Breast epithelium (tissue), 4 donors: Measurements from ENCODE around the gene MCOLN1. TPM values are rescaled to one million over a fixed set of nuclear protein-coding genes. Genes with fewer than 3 reads are reported as not detected.

Experiments used
- DNase-seq, 2 donors: peaks; one replicate each; pipeline ENCODE4 v3.0.0-alpha.2; 2019; ENCODE audit warnings: low spot score in 2 of 2
- H3K27ac ChIP-seq, 2 donors: fragments of 200-600 bp; sonication (generic) in 1 of 2; one replicate each; pipeline ENCODE4 v1.5.1; 2016 to 2019; ENCODE audit warnings: mild to moderate bottlenecking in 1 of 2
- H3K27me3 ChIP-seq, 2 donors: fragments of 200-600 bp; sonication (generic) in 1 of 2; one replicate each; pipeline versions ENCODE4 v1.5.1 to v1.6.0; 2017 to 2019; ENCODE audit warnings: control low read depth in 1 of 2, mild to moderate bottlenecking in 1 of 2
- H3K36me3 ChIP-seq: fragments of 200-600 bp; one replicate; pipeline ENCODE4 v1.5.1; 2019
- H3K4me1 ChIP-seq, 2 donors: fragments of 200-600 bp; sonication (generic); one replicate each; pipeline ENCODE4 v1.5.1; 2016 to 2019; ENCODE audit warnings: control low read depth in 1 of 2
- H3K4me3 ChIP-seq, 3 donors: fragments of 200-600 bp; sonication (generic); 1 replicate in 2 of 3; 2 replicates in 1 of 3; pipeline ENCODE4 v1.5.1; 2016 to 2019; ENCODE audit warnings: mild to moderate bottlenecking in 3 of 3, moderate library complexity in 2 of 3
- H3K9me3 ChIP-seq, 2 donors: fragments of 200-600 bp; sonication (generic) in 1 of 2; one replicate each; pipeline ENCODE4 v1.5.1; 2016 to 2019; ENCODE audit warnings: control low read depth in 1 of 2
- POLR2A ChIP-seq: fragments of 450-650 bp; IDR thresholded peaks from one replicate; pipeline ENCODE4 v1.6.1; 2016; ENCODE audit warnings: antibody characterized with exemption, mild to moderate bottlenecking, moderate library complexity
- POLR2AphosphoS5 ChIP-seq, 3 donors: sonication (generic); formaldehyde crosslinking; IDR thresholded peaks; one replicate each; pipeline ENCODE4 v1.6.1; 2017; ENCODE audit warnings: antibody characterized with exemption in 3 of 3
- intact Hi-C: fragments of 100-400 bp; cut with DNase I; formaldehyde crosslinking; loops from one replicate; pipeline ENCODE4 v1.15.1; 2023; ENCODE audit warnings: low total_unique reads
- total RNA-seq, 3 donors: library from RNA; depleted of rRNA; stranded (reverse); fragments of >200 nt; gene quantifications; one replicate each; pipeline ENCODE4 v1.1.0, GENCODE V29; 2016
- TF ChIP-seq, protein P1 (sequence below), 3 donors: fragments of 450-650 bp; IDR thresholded peaks; one replicate each; pipeline ENCODE4 v1.5.1; 2016 to 2017; ENCODE audit warnings: antibody characterized with exemption in 3 of 3, mild to moderate bottlenecking in 3 of 3, moderate library complexity in 3 of 3

The MCOLN1 gene
- total RNA-seq, 3 donors from 2014 or later: 11.5 to 35.2 (median 16.4) TPM

DNA sequence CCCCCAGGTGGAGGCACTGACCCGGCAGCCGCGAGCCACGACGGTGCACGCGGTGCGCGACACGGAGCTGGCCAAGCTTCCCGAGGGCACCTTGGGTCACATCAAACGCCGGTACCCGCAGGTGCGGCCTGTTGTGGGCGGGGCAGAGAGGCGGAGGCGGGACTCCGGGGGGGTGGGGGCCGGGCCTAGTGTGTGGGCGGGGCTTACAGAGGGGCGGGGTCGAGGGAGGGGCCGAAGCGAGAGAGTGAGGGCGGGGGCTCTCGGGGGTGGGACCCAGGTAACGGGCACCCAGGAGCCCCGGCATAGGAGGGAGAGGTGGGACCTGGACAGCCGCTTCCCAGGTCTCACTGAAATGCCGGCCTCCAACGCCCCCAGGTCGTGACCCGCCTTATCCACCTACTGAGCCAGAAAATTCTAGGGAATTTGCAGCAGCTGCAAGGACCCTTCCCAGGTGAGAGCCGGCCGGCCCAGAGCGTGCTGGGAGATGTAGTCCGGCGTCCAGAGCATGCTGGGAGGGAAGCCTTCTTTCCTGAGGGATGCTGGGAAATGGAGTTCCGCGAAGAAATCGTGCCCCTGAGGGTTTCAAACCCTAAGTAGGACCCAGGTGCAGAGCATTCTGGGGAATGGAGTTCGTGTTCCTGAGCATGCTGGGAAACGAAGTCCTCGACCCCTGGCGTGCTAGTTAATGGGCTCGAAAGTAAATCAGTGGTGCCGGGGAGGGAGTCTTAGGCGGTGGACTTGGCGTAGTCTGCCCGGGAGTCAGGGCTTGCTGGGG, 28.8 kb downstream of the MCOLN1 start:
- peak in 1 of 2 donors; percentile 76 for DNase-seq
- Histone ChIP-seq H3K9me3 (no peaks in the 10 kb centered on the region), H3K4me3 (peak overlapping the region in 2 of 3 donors; percentile 36 to 53), H3K36me3 (no peaks in the 10 kb centered on the region), H3K4me1 (no peaks in the 10 kb centered on the region), H3K27ac (no peak overlapping the region), H3K27me3 (no peaks in the 10 kb centered on the region)
- TF ChIP-seq POLR2AphosphoS5 (IDR thresholded peaks at IDR 0.05) (peak in 1 of 3 donors; percentile 19), POLR2A (no peak)
- TF ChIP-seq, protein P1, sequence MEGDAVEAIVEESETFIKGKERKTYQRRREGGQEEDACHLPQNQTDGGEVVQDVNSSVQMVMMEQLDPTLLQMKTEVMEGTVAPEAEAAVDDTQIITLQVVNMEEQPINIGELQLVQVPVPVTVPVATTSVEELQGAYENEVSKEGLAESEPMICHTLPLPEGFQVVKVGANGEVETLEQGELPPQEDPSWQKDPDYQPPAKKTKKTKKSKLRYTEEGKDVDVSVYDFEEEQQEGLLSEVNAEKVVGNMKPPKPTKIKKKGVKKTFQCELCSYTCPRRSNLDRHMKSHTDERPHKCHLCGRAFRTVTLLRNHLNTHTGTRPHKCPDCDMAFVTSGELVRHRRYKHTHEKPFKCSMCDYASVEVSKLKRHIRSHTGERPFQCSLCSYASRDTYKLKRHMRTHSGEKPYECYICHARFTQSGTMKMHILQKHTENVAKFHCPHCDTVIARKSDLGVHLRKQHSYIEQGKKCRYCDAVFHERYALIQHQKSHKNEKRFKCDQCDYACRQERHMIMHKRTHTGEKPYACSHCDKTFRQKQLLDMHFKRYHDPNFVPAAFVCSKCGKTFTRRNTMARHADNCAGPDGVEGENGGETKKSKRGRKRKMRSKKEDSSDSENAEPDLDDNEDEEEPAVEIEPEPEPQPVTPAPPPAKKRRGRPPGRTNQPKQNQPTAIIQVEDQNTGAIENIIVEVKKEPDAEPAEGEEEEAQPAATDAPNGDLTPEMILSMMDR (IDR thresholded peaks at IDR 0.05): no peak
- intact Hi-C loops: loop anchor here (2.0 kb wide), 1 partner anchor 60 kb away; no protein-coding TSS in a partner anchor

DNA sequence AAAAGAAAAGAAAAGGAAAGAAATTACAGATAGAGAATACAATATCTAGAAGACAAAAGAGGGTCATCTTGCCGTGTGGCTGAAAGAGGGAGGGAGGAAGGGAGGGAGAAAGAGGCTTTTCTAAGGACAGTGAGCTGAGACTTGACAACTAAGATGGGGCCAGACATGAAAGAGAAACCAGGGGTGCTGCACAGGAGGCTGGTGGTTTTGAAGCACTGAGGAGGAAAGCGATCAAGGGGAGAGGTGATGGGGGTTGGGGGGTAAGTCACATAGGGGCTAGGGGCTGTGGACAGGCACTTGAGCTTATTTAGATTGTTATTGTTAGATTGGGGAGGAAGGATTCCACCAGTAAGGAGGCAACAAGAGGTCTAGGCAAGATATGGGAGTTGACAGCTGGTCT, 30.4 kb downstream of the MCOLN1 start:
- H3K9me3 ChIP-seq: no peaks in the 10 kb centered on the region
- H3K4me1 ChIP-seq: no peaks in the 10 kb centered on the region
- intact Hi-C loops: no loop called here
- TF ChIP-seq POLR2A (no peak), POLR2AphosphoS5 (IDR thresholded peaks at IDR 0.05) (no peak)
- TF ChIP-seq, protein P1 (IDR thresholded peaks at IDR 0.05): no peak
- no peaks in the 10 kb centered on the region for H3K27me3 ChIP-seq
- DNase-seq: no peak
- H3K27ac ChIP-seq: no peak overlapping the region
- no peak overlapping the region for H3K4me3 ChIP-seq
- no peaks in the 10 kb centered on the region for H3K36me3 ChIP-seq

DNA sequence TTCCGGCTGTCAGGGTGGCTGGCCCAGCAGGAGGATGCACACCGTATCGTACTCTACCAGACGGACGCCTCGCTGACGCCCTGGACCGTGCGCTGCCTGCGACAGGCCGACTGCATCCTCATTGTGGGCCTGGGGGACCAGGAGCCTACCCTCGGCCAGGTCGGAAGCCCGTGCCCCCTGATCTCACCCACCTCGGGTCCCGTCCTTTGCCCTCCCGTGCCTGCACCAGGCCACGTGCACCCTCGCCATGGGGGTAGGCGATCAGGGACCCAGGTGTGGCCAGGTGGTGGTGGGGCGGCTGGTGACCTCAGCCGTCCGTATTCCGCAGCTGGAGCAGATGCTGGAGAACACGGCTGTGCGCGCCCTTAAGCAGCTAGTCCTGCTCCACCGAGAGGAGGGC, 32.1 kb downstream of the MCOLN1 start:
- TF ChIP-seq, protein P1 (IDR thresholded peaks at IDR 0.05): no peak
- TF ChIP-seq POLR2A (no peak), POLR2AphosphoS5 (IDR thresholded peaks at IDR 0.05) (no peak)
- Histone ChIP-seq H3K4me1 (no peaks in the 10 kb centered on the region), H3K4me3 (no peak overlapping the region), H3K9me3 (no peaks in the 10 kb centered on the region), H3K27ac (no peak overlapping the region), H3K27me3 (no peaks in the 10 kb centered on the region), H3K36me3 (no peaks in the 10 kb centered on the region)
- no peak for DNase-seq
- intact Hi-C loops: no loop called here

DNA sequence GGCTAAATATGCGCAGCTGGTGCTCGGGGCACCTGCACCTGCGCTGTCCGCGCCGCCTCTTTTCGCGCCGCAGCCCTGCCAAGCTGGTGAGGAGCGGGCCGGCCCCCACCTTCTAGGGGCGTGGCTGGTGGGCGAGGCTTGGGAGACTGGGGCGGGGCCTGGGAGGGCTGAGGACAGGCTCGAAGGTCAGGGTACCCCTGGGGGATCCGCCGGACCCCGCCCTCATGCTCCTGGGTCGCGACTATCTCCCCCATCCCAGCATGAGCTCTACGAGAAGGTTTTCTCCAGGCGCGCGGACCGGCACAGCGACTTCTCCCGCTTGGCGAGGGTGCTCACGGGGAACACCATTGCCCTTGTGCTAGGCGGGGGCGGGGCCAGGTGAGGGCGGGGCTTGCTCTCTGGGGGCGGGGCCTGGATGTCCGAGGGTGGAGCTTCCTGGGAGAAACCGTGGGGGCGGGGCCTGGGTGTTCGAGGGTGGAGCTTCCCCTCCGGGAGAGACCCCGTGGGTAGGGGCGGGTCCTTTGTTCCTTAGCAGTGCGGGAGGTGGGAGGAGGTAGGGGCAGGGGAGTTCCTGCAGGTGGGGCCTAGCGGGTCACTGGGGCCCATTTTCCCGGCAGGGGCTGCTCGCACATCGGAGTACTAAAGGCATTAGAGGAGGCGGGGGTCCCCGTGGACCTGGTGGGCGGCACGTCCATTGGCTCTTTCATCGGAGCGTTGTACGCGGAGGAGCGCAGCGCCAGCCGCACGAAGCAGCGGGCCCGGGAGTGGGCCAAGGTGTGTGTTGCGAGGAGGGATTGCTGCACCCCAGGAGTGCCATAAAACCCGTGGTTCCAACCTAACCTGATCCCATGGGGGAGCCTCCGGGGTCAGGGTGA, 32.8 kb downstream of the MCOLN1 start:
- intact Hi-C loops: no loop called here
- Histone ChIP-seq H3K27me3 (no peaks in the 10 kb centered on the region), H3K4me1 (no peaks in the 10 kb centered on the region), H3K27ac (no peak overlapping the region), H3K9me3 (no peaks in the 10 kb centered on the region), H3K36me3 (no peaks in the 10 kb centered on the region), H3K4me3 (no peak overlapping the region)
- no peak for TF ChIP-seq POLR2AphosphoS5 (IDR thresholded peaks at IDR 0.05)
- TF ChIP-seq, protein P1 (IDR thresholded peaks at IDR 0.05): no peak
- no peak for DNase-seq
